GM10266 (cell line): ENCODE measurements around the gene RHOD.
A peak's percentile ranks its signal among the peaks of the same experiment; 100 is the strongest.

Experiments used
- DNase-seq: peaks from one replicate; pipeline ENCODE4 v3.0.0; 2012; ENCODE audit errors: extremely low spot score
- CTCF ChIP-seq: IDR thresholded peaks from 2 replicates; pipeline ENCODE4 v1.5.1; 2012; ENCODE audit warnings: mild to moderate bottlenecking, low read depth; ENCODE audit not compliant: control insufficient read depth, insufficient read depth; ENCODE audit errors: missing control alignments

Gene RHOD

GRCh38 chr11:67043572-67044349 is 12.9 kb upstream of the RHOD start:
- no peak for DNase-seq
- no peak for TF ChIP-seq CTCF

GRCh38 chr11:67044496-67044895 is 12.2 kb upstream of the RHOD start:
- DNase-seq: no peak
- TF ChIP-seq CTCF: no peak

GRCh38 chr11:67045314-67045713 is 11.3 kb upstream of the RHOD start:
- peak; percentile 67 for DNase-seq
- TF ChIP-seq CTCF: no peak

GRCh38 chr11:67048515-67049130 is 8.0 kb upstream of the RHOD start:
- no peak for TF ChIP-seq CTCF
- no peak for DNase-seq

GRCh38 chr11:67050139-67050538 is 6.5 kb upstream of the RHOD start:
- TF ChIP-seq CTCF: no peak
- no peak for DNase-seq

- TF ChIP-seq CTCF: no peak
Measured at GRCh38 chr11:67051180-67051893, 5.3 kb upstream of the RHOD start.

More at GRCh38 chr11:67051180-67051893, 5.3 kb upstream of the RHOD start:
- no peak for DNase-seq
